MM.1S (cell line): ENCODE data around the gene ANKRD29.

Source experiments
- DNase-seq: peaks from one replicate; pipeline ENCODE4 v3.0.0-alpha.2; 2015
- H2AFZ ChIP-seq: fragments of 300-600 bp; sonication (generic); 2 replicates; pipeline ENCODE4 v1.6.0; 2016; ENCODE audit warnings: antibody characterized with exemption, low read length
- H3F3A ChIP-seq: fragments of 300-600 bp; sonication (generic); 2 replicates; pipeline ENCODE4 v1.6.1; 2016; ENCODE audit warnings: mild to moderate bottlenecking, antibody characterized with exemption, low read length, moderate library complexity, mixed read lengths; ENCODE audit not compliant: insufficient read depth
- H3K27ac ChIP-seq: fragments of 300-600 bp; sonication (generic); 2 replicates; pipeline ENCODE4 v1.5.1; 2016; ENCODE audit warnings: mild to moderate bottlenecking, low read length
- H3K27me3 ChIP-seq: fragments of 300-600 bp; sonication (generic); replicated peaks from 2 replicates; pipeline ENCODE4 v1.6.0; 2016; ENCODE audit warnings: low read length; ENCODE audit not compliant: insufficient read depth
- H3K36me3 ChIP-seq: fragments of 300-600 bp; sonication (generic); replicated peaks from 2 replicates; pipeline ENCODE4 v1.6.1; 2016; ENCODE audit warnings: mild to moderate bottlenecking, low read length, mixed read lengths; ENCODE audit not compliant: insufficient read depth
- H3K4me1 ChIP-seq: fragments of 300-600 bp; sonication (generic); 2 replicates; pipeline ENCODE4 v1.6.1; 2016; ENCODE audit warnings: low read length, mixed read lengths
- H3K4me2 ChIP-seq: fragments of 300-600 bp; sonication (generic); 2 replicates; pipeline ENCODE4 v1.6.0; 2016; ENCODE audit warnings: low read depth, low read length
- H3K4me3 ChIP-seq: fragments of 300-600 bp; sonication (generic); 2 replicates; pipeline ENCODE4 v1.5.1; 2016; ENCODE audit warnings: low read length, mixed read lengths
- H3K79me2 ChIP-seq: fragments of 300-600 bp; sonication (generic); 2 replicates; pipeline ENCODE4 v1.6.1; 2016; ENCODE audit warnings: mixed run types, low read length, mixed read lengths
- H3K9ac ChIP-seq: fragments of 300-600 bp; sonication (generic); 2 replicates; pipeline ENCODE4 v1.6.1; 2016; ENCODE audit warnings: low read length, mixed read lengths
- H3K9me2 ChIP-seq: fragments of 300-600 bp; sonication (generic); replicated peaks from 2 replicates; pipeline ENCODE4 v1.6.1; 2016; ENCODE audit warnings: mild to moderate bottlenecking, low read length, mixed read lengths; ENCODE audit not compliant: insufficient read depth
- H3K9me3 ChIP-seq: fragments of 300-600 bp; sonication (generic); replicated peaks from 2 replicates; pipeline ENCODE4 v1.6.1; 2016; ENCODE audit warnings: mild to moderate bottlenecking, low read length, mixed read lengths; ENCODE audit not compliant: insufficient read depth
- H4K20me1 ChIP-seq: fragments of 300-600 bp; sonication (generic); 2 replicates; pipeline ENCODE4 v1.6.1; 2016; ENCODE audit warnings: mild to moderate bottlenecking, low read length, moderate library complexity, mixed read lengths; ENCODE audit not compliant: insufficient read depth
- CTCF ChIP-seq: fragments of 300-600 bp; sonication (generic); IDR thresholded peaks from 2 replicates; pipeline ENCODE4 v1.5.1; 2016; ENCODE audit warnings: antibody characterized with exemption, low read length, mixed read lengths
- EZH2 ChIP-seq: fragments of 300-600 bp; sonication (generic); optimal IDR thresholded peaks from 2 replicates; pipeline ENCODE3; 2017; ENCODE audit warnings: low read depth, mild to moderate bottlenecking, antibody characterized with exemption, low read length, mixed read lengths
- EZH2phosphoT487 ChIP-seq: fragments of 300-600 bp; sonication (generic); IDR thresholded peaks from 2 replicates; pipeline ENCODE4 v1.6.1; 2018; ENCODE audit warnings: antibody characterized with exemption, low read length

Gene ANKRD29

GRCh38 chr18:23572570-23572969 is 90.1 kb downstream of the ANKRD29 start:
- Histone ChIP-seq H3K9ac (no peak overlapping the region), H3K4me1 (peaks cover 11% of the 10 kb centered on the region), H3F3A (no peaks in the 10 kb centered on the region), H4K20me1 (no peaks in the 10 kb centered on the region), H3K4me2 (no peak overlapping the region), H3K4me3 (no peak overlapping the region), H3K36me3 (0 out of 2 replicates have a peak, but pooled peaks cover 2% of the 10 kb centered on the region), H3K27ac (no peak overlapping the region), H3K79me2 (0 out of 2 replicates have a peak, but pooled peaks cover 4% of the 10 kb centered on the region), H3K9me3 (no peaks in the 10 kb centered on the region), H3K9me2 (no peaks in the 10 kb centered on the region), H3K27me3 (no peaks in the 10 kb centered on the region), H2AFZ (no peak overlapping the region)
- TF ChIP-seq EZH2 (no peak), EZH2phosphoT487 (no peak), CTCF (no peak)
- DNase-seq: no peak

- Histone ChIP-seq H3F3A (no peaks in the 10 kb centered on the region), H2AFZ (no peak overlapping the region), H3K36me3 (0 out of 2 replicates have a peak, but pooled peaks cover 4% of the 10 kb centered on the region), H3K4me2 (no peak overlapping the region), H3K9me2 (no peaks in the 10 kb centered on the region), H3K9me3 (no peaks in the 10 kb centered on the region), H3K4me3 (no peak overlapping the region), H3K79me2 (0 out of 2 replicates have a peak, but pooled peaks cover 4% of the 10 kb centered on the region), H3K9ac (no peak overlapping the region), H3K4me1 (peaks cover 11% of the 10 kb centered on the region), H3K27ac (no peak overlapping the region), H4K20me1 (no peaks in the 10 kb centered on the region), H3K27me3 (no peaks in the 10 kb centered on the region)
- TF ChIP-seq EZH2phosphoT487 (no peak), EZH2 (no peak), CTCF (no peak)
- DNase-seq: no peak
Measured at GRCh38 chr18:23572012-23572411, 90.7 kb downstream of the ANKRD29 start.

- H3F3A ChIP-seq: no peaks in the 10 kb centered on the region
- no peak overlapping the region for H3K27ac ChIP-seq
- H3K4me2 ChIP-seq: no peak overlapping the region
- 0 out of 2 replicates have a peak, but pooled peaks cover 4% of the 10 kb centered on the region for H3K79me2 ChIP-seq
- no peaks in the 10 kb centered on the region for H3K9me2 ChIP-seq
- no peaks in the 10 kb centered on the region for H4K20me1 ChIP-seq
- TF ChIP-seq EZH2 (no peak), CTCF (no peak), EZH2phosphoT487 (no peak)
- DNase-seq: no peak
- no peak overlapping the region for H3K4me3 ChIP-seq
- H2AFZ ChIP-seq: no peak overlapping the region
- no peak overlapping the region for H3K9ac ChIP-seq
- H3K36me3 ChIP-seq: 0 out of 2 replicates have a peak, but pooled peaks cover 4% of the 10 kb centered on the region
- peaks cover 11% of the 10 kb centered on the region for H3K4me1 ChIP-seq
- no peaks in the 10 kb centered on the region for H3K27me3 ChIP-seq
- no peaks in the 10 kb centered on the region for H3K9me3 ChIP-seq
Measured at GRCh38 chr18:23570912-23571504, 91.7 kb downstream of the ANKRD29 start.
